Transverse colon (tissue), 4 donors: ENCODE data around the gene PARVA. TPM values are rescaled to one million over a fixed set of nuclear protein-coding genes. Genes with fewer than 3 reads are reported as not detected.

Experiments used
- DNase-seq: peaks from one replicate; pipeline ENCODE4 v3.0.0-alpha.2; 2019
- H3K27ac ChIP-seq, 4 donors: fragments of 200-600 bp; sonication (generic); 2 replicates each; pipeline ENCODE4 v1.5.1; 2016 to 2018; ENCODE audit warnings: inconsistent platforms in 4 of 4
- H3K27me3 ChIP-seq: fragments of 200-600 bp; sonication (generic); 2 replicates; pipeline ENCODE4 v1.5.1; 2017; ENCODE audit warnings: inconsistent platforms
- H3K36me3 ChIP-seq, 4 donors: fragments of 200-600 bp; sonication (generic); 2 replicates each; pipeline ENCODE4 v1.5.1; 2017 to 2019; ENCODE audit warnings: inconsistent platforms in 4 of 4
- H3K4me1 ChIP-seq, 4 donors: fragments of 200-600 bp; sonication (generic); 2 replicates each; pipeline ENCODE4 v1.5.1; 2017 to 2020; ENCODE audit warnings: inconsistent platforms in 4 of 4
- H3K4me3 ChIP-seq, 4 donors: fragments of 200-600 bp; sonication (generic); 1 replicate in 1 of 4; 2 replicates in 3 of 4; pipeline versions ENCODE4 v1.5.1 to v1.6.1; 2017 to 2019; ENCODE audit warnings: inconsistent platforms in 4 of 4
- H3K9me3 ChIP-seq, 2 donors: fragments of 200-600 bp; sonication (generic); 2 replicates each; pipeline ENCODE4 v1.5.1; 2017 to 2019; ENCODE audit warnings: inconsistent platforms in 2 of 2
- EP300 ChIP-seq: sonication (generic); formaldehyde crosslinking; IDR thresholded peaks from one replicate; pipeline ENCODE4 v1.6.1; 2017; ENCODE audit warnings: antibody characterized with exemption, low read depth
- POLR2A ChIP-seq: fragments of 450-650 bp; IDR thresholded peaks from one replicate; pipeline ENCODE4 v1.6.1; 2016; ENCODE audit warnings: antibody characterized with exemption, mild to moderate bottlenecking, moderate library complexity
- POLR2AphosphoS5 ChIP-seq, 3 donors: sonication (generic); formaldehyde crosslinking; IDR thresholded peaks; one replicate each; pipeline ENCODE4 v1.6.1; 2016; ENCODE audit warnings: antibody characterized with exemption in 3 of 3
- WGBS, 2 donors: methylation state at CpG; one replicate each; pipeline ENCODE4 v1.1.5; 2018; ENCODE audit warnings: low coverage in 1 of 2; 5-methylcytosine and 5-hydroxymethylcytosine counted together
- in situ Hi-C, 4 donors: fragments of 200-750 bp; cut with MboI; loops; one replicate each; pipeline versions ENCODE4 v1.15.0 to v1.15.1; 2017; ENCODE audit warnings: low sequenced_read_pairs in 3 of 4, low pct_ligation_motif_present in 1 of 4, low pct_unique_long_range_greater_than_20kb in 1 of 4
- intact Hi-C: fragments of 100-400 bp; cut with DNase I; formaldehyde crosslinking; loops from one replicate; pipeline ENCODE4 v1.15.1; 2023; ENCODE audit warnings: low total_unique reads
- total RNA-seq, 4 donors: library from RNA; depleted of rRNA; stranded (reverse); fragments of >200 nt; gene quantifications; one replicate each; pipeline ENCODE4 v1.1.0, GENCODE V29; 2016
- TF ChIP-seq, protein P1 (sequence below), 5 experiments: fragments of 200-600 bp in 3 of 5; fragments of 450-650 bp in 2 of 5; sonication (generic) in 3 of 5; IDR thresholded peaks; 1 replicate in 2 of 5; 2 replicates in 3 of 5; pipeline ENCODE4 v1.5.1; 2016 to 2017; ENCODE audit warnings: antibody characterized with exemption in 5 of 5, inconsistent platforms in 3 of 5, mild to moderate bottlenecking in 2 of 5, moderate library complexity in 1 of 5

Gene PARVA
- total RNA-seq, 4 donors from 2014 or later, result 34.3 to 82.0 (median 45.1) TPM

- TF ChIP-seq POLR2A, result no peak
- TF ChIP-seq, protein P1, sequence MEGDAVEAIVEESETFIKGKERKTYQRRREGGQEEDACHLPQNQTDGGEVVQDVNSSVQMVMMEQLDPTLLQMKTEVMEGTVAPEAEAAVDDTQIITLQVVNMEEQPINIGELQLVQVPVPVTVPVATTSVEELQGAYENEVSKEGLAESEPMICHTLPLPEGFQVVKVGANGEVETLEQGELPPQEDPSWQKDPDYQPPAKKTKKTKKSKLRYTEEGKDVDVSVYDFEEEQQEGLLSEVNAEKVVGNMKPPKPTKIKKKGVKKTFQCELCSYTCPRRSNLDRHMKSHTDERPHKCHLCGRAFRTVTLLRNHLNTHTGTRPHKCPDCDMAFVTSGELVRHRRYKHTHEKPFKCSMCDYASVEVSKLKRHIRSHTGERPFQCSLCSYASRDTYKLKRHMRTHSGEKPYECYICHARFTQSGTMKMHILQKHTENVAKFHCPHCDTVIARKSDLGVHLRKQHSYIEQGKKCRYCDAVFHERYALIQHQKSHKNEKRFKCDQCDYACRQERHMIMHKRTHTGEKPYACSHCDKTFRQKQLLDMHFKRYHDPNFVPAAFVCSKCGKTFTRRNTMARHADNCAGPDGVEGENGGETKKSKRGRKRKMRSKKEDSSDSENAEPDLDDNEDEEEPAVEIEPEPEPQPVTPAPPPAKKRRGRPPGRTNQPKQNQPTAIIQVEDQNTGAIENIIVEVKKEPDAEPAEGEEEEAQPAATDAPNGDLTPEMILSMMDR (IDR thresholded peaks at IDR 0.05), result no peak
- TF ChIP-seq POLR2AphosphoS5 (IDR thresholded peaks at IDR 0.05), result no peak
- no peak for TF ChIP-seq EP300
- H3K4me3 ChIP-seq, result no peak overlapping the region
- no peaks in the 10 kb centered on the region for H3K9me3 ChIP-seq
- no peaks in the 10 kb centered on the region for H3K36me3 ChIP-seq
- in situ Hi-C loops, result loop anchor here in 2 of 4 donors (10.0 to 25.0 kb wide), 2 partner anchors 474 to 481 kb away; no protein-coding TSS in a partner anchor
- DNase-seq, result no peak
- peak overlapping the region; percentile 82 to 99 (median 92) for H3K27ac ChIP-seq
- 55 to 67% methylated on average over 2 to 9 of the region's 9 CpGs for WGBS, 2 donors
- no peaks in the 10 kb centered on the region for H3K27me3 ChIP-seq
- H3K4me1 ChIP-seq, result peaks cover 17 to 72% (median 28%) of the 10 kb centered on the region in 4 donors
- intact Hi-C loops, result loop anchor here (5.0 kb wide), 1 partner anchor 484 kb away; no protein-coding TSS in a partner anchor
Observed at GRCh38 chr11:12413141-12414052, 36.0 kb downstream of the PARVA start.

DNA sequence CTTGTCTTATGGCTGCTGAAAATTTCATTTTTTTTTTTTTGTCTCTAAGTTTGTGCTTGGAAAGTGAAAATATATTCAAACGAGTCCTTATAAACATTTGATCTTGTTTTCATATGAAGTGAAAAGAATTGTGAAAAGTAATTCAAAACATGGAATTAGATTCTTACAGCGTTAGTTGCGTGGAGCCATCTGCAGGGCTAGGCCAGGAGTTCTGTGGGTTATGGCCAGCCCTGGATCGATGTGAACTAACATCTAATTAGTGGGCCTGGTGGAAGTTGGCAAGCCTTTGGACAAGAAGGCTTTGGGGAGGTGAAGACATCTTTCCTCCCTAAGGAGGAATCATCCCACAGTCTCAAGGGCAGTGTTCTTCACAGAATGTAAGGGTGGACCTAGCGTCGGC is 37.2 kb downstream of the PARVA start:
- no peaks in the 10 kb centered on the region for H3K36me3 ChIP-seq
- intact Hi-C loops, result loop anchor here (5.0 kb wide), 1 partner anchor 483 kb away; no protein-coding TSS in a partner anchor
- TF ChIP-seq EP300, result no peak
- TF ChIP-seq, protein P1 (IDR thresholded peaks at IDR 0.05), result no peak
- no peak for TF ChIP-seq POLR2A
- TF ChIP-seq POLR2AphosphoS5 (IDR thresholded peaks at IDR 0.05), result no peak
- H3K27me3 ChIP-seq, result no peaks in the 10 kb centered on the region
- WGBS, 2 donors, result 57 to 72% methylated on average over 4 to 6 of the region's 6 CpGs
- peaks cover 17 to 71% (median 26%) of the 10 kb centered on the region in 4 donors for H3K4me1 ChIP-seq
- no peak overlapping the region for H3K4me3 ChIP-seq
- peak overlapping the region; percentile 82 to 99 (median 92) for H3K27ac ChIP-seq
- no peaks in the 10 kb centered on the region for H3K9me3 ChIP-seq
- in situ Hi-C loops, result loop anchor here in 2 of 4 donors (10.0 to 25.0 kb wide), 2 partner anchors 473 to 480 kb away; no protein-coding TSS in a partner anchor
- no peak for DNase-seq

DNA sequence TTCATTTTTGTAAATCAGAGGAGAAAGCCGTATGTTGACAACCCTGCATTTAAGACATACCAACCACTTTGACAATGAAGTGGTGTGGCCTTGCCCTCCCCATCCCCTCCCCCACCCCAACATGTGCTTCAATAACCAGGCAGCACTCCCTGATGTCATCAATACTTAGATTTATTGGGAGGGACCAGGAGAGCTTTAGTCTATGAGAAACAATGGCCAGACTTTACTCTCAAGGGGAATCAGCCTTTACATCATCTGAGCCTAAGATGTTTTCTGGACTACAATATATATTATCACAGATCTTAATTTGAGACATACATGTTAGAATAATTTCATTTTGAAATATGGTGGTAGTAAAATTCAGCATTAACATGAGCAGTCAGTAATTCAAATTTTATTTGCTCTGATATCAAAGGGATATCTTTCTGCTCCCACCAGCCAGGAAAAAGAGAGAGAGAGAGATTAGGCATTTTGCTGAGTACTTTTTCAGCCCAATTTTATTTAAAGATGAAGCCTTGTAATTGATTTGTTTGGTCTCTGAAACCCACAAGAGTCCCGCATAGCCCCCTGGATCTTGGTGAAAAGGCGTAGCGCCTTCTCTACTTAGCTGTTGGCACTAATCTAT is 38.1 kb downstream of the PARVA start:
- TF ChIP-seq, protein P1 (IDR thresholded peaks at IDR 0.05), result no peak
- no peak for TF ChIP-seq EP300
- TF ChIP-seq POLR2A, result no peak
- TF ChIP-seq POLR2AphosphoS5 (IDR thresholded peaks at IDR 0.05), result no peak
- H3K4me3 ChIP-seq, result no peak overlapping the region
- H3K27ac ChIP-seq, result peak overlapping the region; percentile 82 to 99 (median 92)
- WGBS, 2 donors, result 90 to 96% methylated on average over 3 to 4 of the region's 4 CpGs
- no peaks in the 10 kb centered on the region for H3K36me3 ChIP-seq
- intact Hi-C loops, result no loop called here
- no peaks in the 10 kb centered on the region for H3K9me3 ChIP-seq
- in situ Hi-C loops, result loop anchor here in 2 of 4 donors (10.0 to 25.0 kb wide), 2 partner anchors 472 to 479 kb away; no protein-coding TSS in a partner anchor
- no peaks in the 10 kb centered on the region for H3K27me3 ChIP-seq
- peaks cover 17 to 62% (median 26%) of the 10 kb centered on the region in 4 donors for H3K4me1 ChIP-seq
- DNase-seq, result no peak

- 88 to 89% methylated on average over 6 of the region's 6 CpGs for WGBS, 2 donors
- no peaks in the 10 kb centered on the region for H3K36me3 ChIP-seq
- in situ Hi-C loops, result loop anchor here in 2 of 4 donors (10.0 to 25.0 kb wide), 2 partner anchors 471 to 478 kb away; no protein-coding TSS in a partner anchor
- H3K4me3 ChIP-seq, result no peak overlapping the region
- DNase-seq, result no peak
- H3K9me3 ChIP-seq, result no peaks in the 10 kb centered on the region
- no peaks in the 10 kb centered on the region for H3K27me3 ChIP-seq
- TF ChIP-seq POLR2A, result no peak
- TF ChIP-seq POLR2AphosphoS5 (IDR thresholded peaks at IDR 0.05), result no peak
- TF ChIP-seq, protein P1 (IDR thresholded peaks at IDR 0.05), result no peak
- TF ChIP-seq EP300, result no peak
- peak overlapping the region; percentile 82 to 99 (median 92) for H3K27ac ChIP-seq
- H3K4me1 ChIP-seq, result peaks cover 17 to 51% (median 24%) of the 10 kb centered on the region in 4 donors
- intact Hi-C loops, result no loop called here
Observed at GRCh38 chr11:12416552-12416951, 39.2 kb downstream of the PARVA start.
